GM19395 (cell line): Measurements from ENCODE around the gene GNAI2.
A peak's percentile ranks its signal among the peaks of the same experiment; 100 is the strongest.
"Not testable (repeated sequence)": the region's sequence is repeated elsewhere in the genome, so short reads cannot be mapped to it uniquely, and the experiment has no call there.

ENCODE experiments used
- ATAC-seq: cut with Tn5 transposase; IDR thresholded peaks from one replicate; pipeline ENCODE4 v1.9.1; 2021; ENCODE audit warnings: mild to moderate bottlenecking, moderate library complexity; ENCODE audit not compliant: unreplicated experiment

The GNAI2 gene

DNA sequence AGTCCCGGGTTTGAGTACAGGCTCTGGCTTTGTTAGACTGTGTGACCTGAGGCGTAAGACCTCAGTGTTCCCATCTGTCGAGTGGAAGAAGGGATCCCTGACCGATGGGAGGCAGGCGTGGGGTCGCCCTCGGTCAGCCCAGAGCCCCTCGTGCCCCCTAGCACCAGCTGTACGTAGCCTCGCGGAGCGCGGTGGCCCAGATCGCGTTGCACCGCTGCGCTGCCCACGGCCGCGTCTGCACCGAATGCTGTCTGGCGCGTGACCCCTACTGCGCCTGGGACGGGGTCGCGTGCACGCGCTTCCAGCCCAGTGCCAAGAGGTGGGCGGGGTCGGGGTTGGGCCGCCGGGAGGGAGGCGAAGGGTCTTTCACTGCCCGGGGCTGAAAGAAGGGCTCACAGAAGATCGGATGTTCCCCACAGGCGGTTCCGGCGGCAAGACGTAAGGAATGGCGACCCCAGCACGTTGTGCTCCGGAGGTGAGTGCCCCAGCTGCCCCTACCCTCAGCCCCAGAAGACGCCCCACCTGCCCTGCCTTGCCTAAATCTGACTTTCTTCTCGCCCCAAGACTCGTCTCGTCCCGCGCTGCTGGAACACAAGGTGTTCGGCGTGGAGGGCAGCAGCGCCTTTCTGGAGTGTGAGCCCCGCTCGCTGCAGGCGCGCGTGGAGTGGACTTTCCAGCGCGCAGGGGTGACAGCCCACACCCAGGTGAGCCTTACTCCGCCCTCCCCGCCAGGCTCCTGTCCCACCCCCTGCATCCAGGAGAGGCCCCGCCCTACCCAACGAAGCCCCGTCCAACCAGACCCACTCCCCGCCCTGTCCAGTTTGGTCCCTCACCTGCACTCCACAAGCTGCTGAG, 39.4 kb downstream of the GNAI2 start:
- ATAC-seq = no peak

DNA sequence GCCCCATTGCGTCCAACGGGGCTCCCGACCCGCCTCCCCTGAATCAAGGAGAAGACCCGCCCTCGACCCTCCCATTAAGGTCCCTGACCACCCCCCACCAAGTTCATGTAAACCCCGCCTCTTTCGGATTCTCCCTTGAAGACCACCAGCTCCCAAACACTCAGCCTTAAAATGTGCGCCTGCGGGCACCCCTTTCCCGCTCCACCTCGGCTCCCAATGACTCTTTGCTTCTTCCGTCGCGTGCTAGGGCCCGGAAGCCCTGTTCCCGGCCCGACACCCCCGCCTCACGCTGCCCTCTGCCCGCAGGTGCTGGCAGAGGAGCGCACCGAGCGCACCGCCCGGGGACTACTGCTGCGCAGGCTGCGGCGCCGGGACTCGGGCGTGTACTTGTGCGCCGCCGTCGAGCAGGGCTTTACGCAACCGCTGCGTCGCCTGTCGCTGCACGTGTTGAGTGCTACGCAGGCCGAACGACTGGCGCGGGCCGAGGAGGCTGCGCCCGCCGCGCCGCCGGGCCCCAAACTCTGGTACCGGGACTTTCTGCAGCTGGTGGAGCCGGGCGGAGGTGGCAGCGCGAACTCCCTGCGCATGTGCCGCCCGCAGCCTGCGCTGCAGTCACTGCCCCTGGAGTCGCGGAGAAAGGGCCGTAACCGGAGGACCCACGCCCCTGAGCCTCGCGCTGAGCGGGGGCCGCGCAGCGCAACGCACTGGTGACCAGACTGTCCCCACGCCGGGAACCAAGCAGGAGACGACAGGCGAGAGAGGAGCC, 40.2 kb downstream of the GNAI2 start:
- ATAC-seq = no peak

DNA sequence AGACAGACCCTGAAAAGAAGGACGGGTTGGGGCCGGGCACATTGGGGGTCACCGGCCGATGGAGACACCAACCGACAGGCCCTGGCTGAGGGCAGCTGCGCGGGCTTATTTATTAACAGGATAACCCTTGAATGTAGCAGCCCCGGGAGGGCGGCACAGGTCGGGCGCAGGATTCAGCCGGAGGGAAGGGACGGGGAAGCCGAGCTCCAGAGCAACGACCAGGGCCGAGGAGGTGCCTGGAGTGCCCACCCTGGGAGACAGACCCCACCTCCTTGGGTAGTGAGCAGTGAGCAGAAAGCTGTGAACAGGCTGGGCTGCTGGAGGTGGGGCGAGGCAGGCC, 40.7 kb downstream of the GNAI2 start:
- ATAC-seq = no peak

DNA sequence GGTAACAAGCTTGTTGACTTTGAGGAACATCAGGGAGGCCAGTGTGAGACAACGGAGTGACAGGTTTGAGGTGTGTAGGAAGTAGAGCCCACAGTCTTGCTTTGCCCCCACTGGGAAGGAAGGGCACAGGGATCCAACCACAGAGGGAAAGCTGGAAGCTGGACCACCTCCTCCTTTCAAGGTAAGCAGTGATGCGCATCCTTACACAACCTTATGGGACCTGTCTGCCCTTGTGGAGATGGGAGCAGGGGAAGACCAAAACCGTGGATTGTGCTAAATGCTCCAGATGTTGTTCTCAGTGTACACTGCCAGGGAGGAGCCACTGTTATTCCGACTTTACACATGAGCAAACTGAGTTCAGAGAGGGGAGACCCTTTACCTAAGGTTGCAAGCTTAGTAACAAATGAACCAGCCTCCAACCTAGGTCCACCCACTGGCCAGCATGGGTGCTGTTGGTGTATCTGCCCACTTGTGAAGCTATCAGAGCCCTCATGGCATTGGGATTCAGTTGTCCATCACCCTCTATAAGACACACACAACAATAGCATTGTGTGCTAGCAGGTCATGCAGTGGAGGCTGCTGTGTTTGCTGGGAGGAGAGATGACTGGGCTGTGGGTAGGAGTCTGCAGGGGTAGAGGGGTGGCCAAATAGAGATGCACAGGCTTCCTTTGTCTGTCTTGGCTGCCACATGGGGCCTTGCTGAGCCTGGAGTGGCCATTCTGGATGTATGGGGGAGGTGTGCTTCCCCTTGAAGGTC, 42.3 kb downstream of the GNAI2 start:
- ATAC-seq = no peak

DNA sequence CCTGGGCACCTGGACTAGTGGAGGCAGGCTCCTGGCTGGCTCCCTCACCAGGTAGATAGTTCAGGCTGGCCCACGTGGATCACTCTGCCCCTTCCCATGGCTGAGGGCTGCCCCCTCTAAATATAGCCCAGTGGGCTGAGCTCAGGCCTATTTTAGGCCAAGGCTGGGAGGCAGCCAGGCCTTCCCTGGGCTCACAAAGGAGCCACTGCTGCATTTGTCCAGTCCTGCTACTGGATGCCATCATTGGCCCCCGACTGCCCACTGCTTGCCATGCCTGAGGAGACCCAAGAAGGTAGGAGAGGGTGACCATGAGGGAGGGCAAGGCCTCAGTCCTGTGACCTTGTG, 42.8 kb downstream of the GNAI2 start, which contains the start of gene LSMEM2:
Gene LSMEM2, plus strand, starts transcription at position 208 of the 345 bp plus-strand sequence. Its CDS starts 27 bp downstream, at position 235.
- no peak for ATAC-seq

DNA sequence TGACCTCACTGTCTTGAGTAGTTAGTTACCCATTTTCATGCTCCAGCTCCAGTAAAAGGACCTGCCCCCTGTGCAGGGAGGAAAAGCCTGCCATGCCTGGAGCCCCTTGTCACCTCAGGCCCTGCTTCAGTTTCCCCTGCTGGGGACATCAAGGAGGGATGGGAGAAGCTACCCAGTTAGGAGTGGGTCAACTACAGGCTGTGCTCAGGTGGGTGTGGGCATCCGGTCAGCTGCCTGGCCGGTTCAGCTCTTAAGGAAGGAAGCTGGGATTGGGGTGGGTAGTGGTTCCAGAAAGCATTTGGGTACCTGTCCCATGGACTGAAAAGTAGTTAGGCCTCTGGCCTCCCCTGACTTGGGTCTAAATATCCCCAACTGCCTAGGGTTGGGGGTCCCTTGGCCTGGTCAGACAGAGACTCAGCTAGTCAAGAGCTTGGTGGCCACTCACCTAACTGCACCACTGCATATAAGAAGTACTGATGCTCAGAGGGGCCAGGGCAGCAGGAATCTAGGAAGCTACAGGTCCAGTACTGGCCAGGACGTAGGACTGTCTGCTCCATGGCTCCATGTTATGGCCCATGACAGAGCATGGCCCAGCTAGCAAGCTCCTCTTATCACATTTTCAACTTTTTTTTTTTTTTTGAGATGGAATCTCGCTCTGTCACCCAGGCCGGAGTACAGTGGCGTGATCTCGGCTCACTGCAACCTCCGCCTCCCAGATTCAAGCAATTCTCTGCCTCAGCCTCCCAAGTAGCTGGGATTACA, 43.4 kb downstream of the GNAI2 start:
- no peak for ATAC-seq

DNA sequence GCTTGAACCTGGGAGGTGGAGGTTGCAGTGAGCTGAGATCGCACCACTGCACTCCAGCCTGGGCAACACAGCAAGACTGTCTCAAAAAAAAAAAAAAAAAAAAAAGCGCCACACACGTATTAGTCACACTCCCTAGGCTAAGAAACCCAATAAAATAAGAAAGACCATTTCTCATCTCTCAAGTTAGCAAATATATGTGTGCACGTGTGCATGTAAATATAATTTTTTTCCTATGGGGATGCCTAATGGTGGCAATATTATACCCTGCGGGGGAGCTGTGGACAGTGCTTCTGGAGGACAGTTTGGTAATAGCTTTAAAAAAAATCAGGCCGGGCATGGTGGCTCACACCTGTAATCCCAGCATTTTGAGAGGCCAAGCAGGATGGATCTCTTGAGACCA, 48.1 kb downstream of the GNAI2 start:
- not testable (repeated sequence) for ATAC-seq

DNA sequence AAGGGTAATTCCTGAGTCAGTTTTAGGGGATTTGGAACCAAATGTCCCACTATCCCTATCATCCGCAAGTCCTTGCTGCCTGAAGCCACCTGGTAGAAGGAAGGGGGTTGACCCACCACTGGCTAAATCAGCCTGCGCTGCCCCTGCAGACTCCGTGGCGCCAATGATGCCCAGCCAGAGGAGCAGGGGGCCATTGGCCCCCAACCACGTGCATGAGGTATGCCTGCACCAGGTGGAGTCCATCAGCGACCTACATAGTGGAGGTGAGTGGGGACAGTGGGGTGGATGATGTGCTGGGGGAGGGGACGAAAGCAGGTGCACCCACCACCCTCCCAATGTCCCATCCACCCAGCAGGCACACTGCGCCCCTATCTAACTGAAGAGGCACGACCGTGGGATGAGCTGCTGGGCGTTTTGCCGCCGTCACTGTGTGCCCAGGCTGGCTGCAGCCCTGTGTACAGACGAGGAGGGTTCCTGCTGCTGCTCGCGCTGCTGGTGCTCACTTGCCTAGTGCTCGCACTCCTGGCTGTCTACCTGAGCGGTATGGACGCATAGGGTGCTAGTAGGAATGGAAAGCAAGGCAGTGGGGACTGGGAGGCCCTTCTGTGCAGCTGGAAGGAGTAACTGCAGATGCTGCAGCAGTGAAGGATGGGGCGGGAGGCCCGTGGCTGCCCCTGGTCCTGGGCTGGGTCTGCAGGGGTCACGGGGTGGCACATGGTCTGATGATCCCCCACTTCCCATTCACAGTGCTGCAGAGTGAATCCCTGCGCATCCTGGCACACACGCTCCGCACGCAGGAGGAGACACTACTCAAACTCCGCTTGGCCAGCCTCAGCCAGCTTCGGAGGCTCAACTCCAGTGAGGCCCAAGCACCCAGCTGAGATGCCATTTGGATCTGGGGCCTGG, 50.6 kb downstream of the GNAI2 start:
- no peak for ATAC-seq

DNA sequence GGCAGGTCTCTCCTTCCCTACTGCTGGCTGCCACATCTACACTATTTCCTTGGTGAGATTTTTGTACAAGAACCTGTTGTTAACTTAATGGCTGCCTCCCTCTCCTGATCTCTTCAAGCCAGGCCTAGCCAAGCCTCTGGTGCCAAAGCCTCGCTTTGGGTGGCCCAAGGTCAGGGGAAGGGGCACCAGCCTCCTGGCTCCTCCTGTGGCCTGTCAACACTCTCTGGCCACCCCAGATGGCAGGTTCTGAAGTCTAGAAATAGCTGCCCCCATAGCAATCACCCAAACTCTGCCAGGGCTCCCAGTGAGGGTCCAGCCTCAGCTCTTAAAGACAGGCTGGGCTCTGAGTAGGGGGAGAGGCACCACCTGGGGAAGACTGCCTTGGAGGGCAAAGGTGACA, 51.3 kb downstream of the GNAI2 start:
- no peak for ATAC-seq

DNA sequence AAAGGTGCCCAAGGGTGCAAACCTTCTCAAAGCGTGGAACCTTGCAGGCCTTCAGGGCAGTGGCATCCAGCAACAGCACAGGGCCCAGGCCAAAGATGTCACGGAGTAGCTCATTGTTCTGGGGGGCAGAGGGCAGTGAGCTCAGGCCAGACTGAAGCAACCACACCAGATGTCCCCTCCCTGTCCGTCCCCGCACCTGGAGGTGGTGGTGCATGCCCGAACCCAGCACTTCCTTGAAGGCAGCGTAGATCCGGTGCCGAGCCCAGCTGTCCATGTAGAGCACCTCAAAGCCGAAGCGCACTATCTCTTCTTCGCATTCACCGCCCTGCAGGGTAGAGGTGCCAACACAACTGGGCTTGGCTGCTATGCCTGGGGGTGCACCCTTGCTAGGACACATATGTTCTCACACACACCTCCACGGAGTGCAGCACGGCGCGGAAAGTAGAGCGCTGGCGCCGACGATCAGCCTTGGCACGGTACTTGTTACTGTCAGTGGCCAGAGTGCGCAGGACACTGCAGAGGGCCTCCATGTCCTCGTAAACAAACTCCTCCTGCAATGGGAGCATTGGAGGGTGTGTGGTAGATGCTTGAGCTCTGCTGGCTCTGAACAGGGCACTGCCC, 52.5 kb downstream of the GNAI2 start:
- no peak for ATAC-seq

DNA sequence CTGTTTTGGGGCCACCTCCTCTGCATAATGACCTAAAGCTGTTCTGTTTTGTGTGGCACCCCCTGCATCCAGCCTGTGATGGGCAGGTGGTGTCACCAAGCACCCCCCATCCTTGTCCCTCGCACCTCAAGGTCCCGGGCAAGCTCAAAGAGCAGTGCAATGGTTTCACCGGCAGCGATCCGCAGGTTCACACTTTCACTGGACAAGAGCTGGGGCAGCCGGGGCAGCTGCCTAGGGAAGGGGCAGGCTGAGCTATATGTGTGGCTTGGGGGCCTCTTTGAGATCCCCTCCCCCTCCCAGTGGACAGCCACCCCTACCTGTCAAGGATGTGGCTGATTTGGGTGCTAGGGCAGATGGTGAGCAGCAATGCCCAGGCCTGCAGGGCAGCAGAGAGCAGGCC, 53.1 kb downstream of the GNAI2 start:
- no peak for ATAC-seq

DNA sequence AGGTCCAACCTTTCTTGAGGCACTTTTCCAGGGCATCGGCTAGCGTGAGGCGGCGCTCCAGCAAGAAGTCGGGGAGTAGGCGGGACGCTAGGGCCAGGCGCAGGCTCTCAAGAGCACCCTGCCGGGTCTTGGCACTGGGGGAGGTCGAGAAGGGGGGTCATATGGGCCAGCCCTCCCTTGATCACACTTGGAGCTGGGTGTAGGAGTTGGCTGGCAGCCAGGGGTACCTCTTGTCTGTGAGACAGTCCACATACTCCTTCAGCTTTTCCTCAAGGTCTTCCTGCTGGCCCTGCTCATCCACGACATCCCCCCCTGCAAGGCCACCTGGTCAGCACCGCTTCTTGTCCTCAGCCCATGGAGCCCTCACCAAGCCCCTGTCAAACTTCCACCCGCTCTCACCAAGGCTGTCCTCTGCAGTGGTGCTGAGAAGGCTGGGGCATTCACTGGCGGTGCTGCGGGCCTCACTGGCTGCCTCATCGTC, 54.2 kb downstream of the GNAI2 start:
- ATAC-seq = no peak

DNA sequence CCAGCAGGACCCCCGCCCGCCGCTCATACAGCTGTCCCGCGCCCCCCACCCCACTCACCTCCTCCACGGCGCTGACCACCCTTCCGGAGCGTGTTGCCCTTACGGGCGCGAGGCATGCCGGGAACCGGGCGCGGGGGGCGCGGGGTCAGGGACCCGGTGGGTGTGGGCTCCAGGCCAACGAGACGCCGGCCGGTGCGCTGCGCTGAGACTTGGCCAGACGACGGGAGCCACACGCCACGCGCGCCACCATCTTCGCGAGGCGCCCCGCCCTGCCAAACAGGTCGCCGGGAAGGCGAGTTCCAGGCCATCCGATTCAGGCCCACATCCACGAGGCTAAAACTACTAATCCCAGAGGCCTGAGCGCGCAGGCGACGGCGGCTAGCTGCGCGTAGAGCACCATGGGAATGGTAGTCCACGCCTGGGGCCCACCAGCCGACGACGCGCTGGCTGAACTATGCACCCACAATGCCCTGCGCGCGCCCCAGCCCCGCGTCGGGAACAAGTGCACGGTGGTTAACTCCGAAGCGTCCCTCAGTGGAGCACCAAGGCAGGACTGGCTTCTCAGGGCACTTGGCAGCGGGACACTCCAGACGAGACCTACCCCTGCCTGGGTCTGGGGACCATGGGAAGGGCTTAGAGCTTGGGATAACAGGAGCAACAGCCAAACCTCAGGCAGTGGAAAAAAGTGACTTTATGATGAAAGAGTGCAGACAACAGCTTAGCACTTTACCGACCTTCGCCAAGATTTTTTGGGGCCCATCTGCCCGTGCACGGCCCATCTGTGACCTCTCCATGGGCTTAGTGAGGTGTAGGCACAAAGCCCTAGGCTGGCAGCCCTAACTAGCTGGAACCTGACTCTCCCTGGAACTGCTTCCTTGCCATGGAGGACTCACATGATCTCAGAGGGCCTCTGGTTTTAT, 56.4 kb downstream of the GNAI2 start, which contains the start of gene IFRD2:
Gene IFRD2, minus strand, starts transcription at position 271 of the 920 bp plus-strand sequence. Its CDS starts 155 bp downstream, at position 116.
- peak; percentile 93 for ATAC-seq

DNA sequence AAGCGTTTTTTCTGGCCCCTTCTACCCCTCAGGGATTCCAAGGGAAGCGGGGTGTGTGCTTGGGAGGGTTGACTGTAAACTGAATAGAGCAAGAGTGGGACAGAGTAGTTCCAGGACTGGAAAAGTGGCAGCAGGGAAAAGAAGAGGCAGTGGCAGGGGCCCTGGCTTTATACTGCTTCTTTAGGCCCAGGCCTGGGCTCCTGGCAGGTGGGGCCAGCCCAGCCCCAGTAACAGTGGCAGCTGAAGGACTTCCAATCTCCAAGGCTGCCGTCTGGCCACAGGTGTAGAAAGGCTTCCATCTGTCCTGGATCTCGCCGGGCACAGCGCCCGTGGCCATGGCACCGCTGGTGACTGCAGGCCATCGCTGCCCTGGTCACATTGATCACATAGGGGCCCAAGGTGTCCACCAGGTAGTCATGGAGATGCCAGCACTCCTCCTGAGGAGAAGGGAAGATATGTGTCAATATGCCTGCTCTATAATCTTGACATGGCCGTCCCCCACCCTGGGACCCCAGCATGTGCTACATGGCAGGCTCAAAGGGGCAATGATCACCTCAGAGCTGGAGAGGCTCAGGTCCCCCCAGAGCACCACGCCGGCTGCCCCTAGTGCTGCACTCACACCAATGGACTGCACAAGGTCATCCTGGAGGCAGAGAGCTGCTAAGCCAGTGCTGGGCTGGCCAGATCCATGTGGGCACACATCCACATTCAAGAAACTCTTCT, 57.2 kb downstream of the GNAI2 start:
- no peak for ATAC-seq

DNA sequence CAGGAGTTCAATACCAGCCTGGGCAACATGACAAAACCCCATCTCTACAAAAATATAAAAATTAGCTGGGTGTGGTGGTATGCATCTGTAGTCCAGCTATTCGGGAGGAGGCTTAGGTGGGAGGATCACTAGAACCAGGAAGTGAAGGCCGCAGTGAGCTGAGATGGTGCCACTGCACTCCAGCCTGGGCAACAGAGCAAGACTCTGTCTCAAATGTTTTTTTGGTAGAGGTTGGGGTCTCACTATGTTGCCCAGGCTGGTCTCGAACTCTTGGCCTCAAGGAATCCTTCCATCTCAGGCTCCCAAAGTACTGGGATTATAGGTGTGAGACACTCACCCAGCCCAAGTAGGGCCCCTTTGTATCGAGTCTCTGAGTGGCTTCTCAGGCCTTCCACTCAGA, 58.1 kb downstream of the GNAI2 start:
- ATAC-seq = no peak

DNA sequence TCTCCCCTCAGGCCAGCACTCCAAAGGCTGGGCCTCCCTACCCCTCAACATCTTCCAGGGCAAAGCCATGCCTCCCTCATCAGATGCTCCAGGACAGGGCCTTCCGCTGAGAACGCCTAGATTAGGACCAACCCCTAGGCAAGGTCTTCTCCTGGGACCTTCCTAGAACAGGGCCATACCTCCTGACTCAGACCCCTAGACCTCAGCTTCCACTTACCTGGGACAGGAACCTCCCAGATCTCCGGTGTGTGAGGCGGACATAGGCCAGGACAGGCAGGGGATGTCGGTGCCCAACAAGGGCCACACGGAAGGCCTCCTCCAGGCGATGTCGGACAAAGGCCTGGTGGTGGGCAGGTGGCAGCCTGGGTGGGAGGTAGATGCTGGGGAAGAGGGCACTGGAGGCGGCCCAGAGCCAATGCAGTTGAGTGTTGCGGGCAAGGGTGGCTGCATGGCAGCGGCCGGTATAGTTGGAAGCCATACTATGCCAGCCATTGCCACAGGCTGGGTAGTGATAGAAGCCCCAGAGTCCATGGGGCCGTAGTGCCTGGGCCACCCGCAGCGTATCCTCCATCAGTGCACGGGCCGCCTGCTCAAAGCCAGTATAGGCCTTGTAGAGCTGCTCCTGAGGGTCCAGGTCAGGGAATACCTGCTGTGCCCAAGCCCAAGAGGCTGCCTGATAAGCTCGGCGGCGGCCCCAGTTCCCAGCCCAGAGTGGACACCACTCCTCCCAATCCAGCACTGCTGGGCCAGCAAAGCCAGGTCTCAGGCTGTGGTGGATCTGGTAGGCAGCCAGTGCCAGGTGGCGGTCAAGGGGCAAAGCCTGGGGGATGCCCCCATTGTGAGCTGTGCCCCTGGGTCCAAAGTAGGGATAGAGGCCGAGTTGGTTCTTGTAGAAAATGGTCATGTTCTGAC, 58.7 kb downstream of the GNAI2 start:
- no peak for ATAC-seq
